ENCODE results near the gene ERMARD.
"Not testable (repeated sequence)": the region's sequence is repeated elsewhere in the genome, so short reads cannot be mapped to it uniquely, and the experiment has no call there.

Gene ERMARD

DNA sequence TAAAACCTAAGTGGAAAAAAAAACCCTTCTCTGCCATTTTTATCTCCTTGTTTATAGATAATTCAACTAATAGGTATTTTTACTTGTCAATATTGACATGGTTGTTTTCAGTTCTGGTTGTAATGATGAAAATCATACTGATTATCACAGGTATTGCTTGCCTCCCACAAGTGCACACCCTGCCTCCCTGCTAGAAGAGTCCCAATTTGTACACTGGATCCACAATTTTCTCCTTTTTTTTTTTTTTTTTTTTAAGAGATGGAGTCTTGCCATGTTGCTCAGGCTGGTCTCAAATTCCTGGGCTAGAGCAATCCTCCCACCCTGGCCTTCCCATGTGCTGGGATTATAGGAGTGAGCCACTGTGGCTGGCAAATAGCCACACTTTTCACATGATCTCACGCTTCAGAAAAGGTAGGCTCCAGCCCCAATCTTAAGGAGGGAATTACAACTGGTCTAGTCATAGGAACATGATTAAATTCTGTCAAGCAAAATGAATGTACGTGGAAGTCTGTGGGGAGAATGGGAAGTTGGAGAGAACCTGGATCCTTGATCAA lies 12.4 kb upstream of the ERMARD start:
- DNase-seq: no peak

GRCh38 chr6:169741344-169741743 lies 10.1 kb upstream of the ERMARD start:
- DNase-seq: no peak

DNA sequence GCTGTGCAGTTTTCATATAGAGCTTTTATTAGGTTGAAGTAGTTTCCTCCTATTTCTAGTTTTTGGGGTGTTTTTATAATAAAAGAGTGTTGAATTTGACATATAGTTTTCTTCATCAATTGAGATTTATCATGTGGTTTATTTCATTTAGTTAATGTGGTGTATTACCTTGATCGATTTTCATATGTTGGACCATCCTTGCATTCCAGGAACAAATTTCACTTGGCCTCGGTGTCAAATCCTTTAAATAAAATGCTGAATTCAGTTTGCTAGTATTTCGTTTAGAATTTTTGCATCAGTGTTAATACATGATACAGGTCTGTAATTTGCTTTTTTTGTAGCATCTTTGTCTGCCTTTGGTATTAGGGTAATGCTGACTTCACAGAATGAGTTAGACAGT lies 6.0 kb upstream of the ERMARD start:
- no peak for DNase-seq

- no peak for DNase-seq
These were observed 4.9 kb upstream of the ERMARD start for GRCh38 chr6:169746556-169746955.

DNA sequence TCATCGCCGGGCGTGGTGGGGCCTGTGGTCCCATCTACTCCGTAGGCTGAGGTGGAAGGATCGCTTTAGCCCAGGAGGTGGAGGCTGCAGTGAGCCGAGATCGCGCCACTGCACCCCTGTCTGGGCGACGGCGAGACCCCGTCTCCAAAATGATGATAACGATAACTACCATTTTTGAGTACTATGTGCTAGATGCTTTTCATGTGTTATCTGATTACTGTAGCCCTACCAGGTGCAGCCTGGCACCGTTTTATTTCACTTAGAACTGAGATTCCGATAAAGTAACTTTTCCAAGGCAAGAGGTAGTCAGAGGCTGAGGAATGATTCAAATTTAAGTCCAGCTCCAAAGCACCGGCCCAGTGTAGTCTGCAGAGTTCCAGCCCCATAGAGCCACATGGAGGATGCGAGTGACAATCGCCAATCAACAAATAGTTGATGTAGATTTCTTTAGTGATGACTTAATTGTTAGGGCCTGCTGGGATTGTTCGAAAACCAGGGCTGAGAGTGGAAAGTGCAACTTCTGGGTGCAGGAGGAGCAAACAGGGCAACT lies 727 bp downstream of the ERMARD start:
- no peak for DNase-seq

DNA sequence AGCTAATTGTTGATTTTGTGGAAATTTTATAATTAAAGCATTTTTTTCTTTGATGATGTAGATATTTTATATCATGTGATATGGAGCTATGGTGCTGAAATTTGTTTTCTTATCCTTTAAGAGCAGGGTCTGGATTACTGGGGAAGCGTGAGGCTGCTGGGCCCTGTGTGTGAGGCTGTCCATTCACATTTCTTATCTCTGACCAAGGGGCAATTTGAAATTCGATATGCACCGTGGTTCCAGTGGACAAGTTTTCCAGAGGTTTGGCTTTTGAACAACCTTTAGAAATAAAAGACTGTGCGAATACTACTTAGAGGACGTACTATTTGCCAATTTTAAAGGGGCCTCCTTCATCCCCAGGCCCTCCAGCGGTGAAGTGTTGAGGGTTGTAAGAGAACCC lies 3.7 kb downstream of the ERMARD start:
- no peak for DNase-seq

DNA sequence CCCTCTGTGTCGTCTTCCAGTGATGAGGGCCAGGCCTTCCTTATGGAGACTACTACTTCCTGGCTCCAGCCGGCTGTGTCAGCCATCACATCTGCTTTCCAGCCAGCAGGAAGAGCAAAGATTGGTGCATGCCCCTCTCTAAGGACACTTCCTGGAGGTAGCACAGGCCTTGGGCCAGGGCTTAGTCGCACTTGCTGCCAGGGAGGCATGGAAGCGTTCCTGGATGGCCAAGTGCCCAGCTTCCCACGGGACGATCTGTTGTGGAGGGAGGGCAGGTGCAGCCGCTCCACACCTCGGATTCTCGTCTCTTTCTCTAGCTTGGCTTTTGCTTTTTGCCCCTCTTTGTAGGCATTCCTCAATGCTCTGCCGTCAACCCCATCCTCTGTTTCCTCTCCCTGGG lies 11.9 kb downstream of the ERMARD start:
- no peak for DNase-seq

DNA sequence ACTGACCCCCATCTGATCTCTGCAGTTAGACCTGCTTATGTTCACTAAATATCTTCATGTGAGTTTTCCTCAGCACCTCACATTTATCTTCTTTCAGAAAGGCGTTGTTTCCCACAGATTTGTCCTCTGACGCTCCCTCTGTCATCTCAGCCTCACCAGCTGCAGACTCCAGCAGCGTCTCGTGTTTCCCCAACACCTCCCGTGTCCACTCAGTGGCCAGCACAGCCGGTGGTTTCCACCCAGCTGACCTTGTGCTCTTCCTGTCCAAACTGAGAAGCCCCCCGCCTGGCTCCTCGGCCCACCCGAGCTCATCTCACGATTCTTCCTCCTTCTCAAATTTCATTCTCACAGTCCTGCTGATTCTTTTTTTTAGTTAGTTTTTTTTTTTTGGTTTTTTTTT lies 12.5 kb downstream of the ERMARD start:
- no peak for DNase-seq

GRCh38 chr6:169765789-169766188 lies 14.4 kb downstream of the ERMARD start:
- not testable (repeated sequence) for DNase-seq

DNA sequence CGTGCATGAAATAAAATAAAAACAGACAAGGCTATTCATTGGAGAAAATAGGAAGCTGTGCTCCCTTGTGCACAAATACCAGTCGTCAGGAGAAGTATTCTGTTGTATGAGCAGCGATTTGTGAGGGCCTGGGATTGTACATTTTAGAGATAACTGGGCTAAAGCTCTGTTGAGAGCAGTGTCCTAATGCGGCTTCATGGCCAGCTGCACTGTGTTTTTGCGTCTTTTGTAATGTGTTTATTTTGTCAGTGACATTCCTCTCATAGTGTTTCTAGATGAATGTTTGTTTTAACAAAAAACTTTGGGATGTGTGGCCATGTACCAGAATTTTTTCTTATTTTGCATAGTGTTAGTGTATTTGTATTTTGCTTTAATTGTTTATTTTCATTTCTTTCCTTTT lies 14.8 kb downstream of the ERMARD start:
- no peak for DNase-seq

GRCh38 chr6:169766921-169767736 lies 15.7 kb downstream of the ERMARD start:
- no peak for DNase-seq

- DNase-seq: no peak
These were observed 22.9 kb downstream of the ERMARD start for GRCh38 chr6:169774347-169774746.

GRCh38 chr6:169775321-169775720 lies 23.9 kb downstream of the ERMARD start:
- DNase-seq: no peak

- no peak for DNase-seq
These were observed 25.0 kb downstream of the ERMARD start for GRCh38 chr6:169776379-169776778.

DNA sequence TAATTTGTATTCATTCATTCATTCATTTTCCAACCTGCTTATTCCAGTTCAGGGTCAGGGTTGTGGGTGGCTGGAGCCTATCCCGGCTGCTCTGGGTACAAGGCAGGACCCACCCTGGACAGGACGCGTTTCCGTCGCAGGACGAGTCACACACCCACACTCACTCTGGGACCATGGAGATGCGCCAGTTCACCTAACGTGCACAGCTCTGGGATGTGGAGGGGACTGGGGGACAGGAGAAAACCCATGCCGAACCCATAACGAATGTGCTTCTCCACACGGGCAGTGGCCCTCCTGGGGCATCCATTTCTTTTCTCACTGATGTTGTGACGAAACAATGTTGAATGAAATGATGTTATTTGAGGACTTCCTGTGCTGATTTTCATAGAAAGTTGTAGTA lies 26.5 kb downstream of the ERMARD start:
- DNase-seq: no peak

GRCh38 chr6:169778646-169779045 lies 27.2 kb downstream of the ERMARD start:
- no peak for DNase-seq

DNA sequence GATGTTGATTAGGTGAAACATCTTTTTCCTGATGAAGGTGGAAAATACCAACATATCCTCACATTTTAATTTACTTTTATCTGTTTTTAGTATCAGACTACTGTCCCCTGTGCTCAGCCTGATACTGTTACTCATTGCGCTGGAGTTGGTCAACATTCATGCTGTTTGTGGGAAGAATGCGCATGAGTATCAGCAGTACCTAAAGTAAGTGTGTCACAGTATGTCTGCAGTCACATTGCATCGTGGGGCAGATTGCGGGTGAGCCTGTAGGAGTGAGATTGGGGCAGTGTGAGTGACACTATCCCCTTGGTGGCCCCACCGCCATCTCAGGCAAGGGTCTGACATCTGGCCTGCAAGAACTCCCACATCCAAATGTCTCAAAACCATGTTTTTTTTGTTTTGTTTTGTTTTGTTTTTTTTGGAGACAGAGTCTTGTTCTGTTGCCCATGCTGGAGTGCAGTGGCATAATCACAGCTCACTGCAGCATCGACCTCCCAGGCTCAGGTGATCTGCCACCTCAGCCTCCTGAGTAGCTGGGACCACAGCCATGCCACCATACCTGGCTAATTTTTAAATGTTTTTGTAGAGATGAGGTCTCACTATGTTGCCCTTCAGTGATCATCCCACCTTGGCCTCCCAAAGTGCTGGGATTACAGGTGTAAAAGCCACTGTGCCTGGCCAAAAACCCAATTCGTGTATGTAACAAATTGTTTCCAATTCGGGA lies 27.8 kb downstream of the ERMARD start:
- DNase-seq: no peak

GRCh38 chr6:169779896-169780295 lies 28.5 kb downstream of the ERMARD start:
- DNase-seq: no peak

DNA sequence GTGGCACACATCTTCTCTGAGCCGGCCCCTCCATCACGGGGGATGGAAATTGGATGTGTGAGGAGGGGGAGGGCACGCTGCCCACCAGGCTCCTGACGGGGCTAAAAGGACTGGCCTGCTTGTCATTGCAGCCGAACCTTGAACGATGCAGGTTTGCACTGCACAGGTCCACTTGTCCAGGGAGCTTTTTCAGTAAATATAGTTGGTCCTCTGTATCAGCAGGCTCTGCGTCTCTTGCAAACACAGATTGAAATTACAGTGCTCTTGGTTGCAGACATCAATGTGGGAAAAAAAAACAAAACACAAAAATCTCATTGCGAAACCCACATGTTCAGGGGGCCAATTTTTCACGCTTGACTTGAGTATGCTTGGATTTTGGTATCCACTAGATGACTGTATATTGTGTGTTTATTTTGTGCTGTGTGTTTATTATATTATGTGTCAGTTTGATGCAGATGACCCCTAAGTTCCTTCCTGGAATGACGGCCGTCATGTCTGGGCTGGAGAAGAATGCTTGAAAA lies 29.2 kb downstream of the ERMARD start:
- no peak for DNase-seq

DNA sequence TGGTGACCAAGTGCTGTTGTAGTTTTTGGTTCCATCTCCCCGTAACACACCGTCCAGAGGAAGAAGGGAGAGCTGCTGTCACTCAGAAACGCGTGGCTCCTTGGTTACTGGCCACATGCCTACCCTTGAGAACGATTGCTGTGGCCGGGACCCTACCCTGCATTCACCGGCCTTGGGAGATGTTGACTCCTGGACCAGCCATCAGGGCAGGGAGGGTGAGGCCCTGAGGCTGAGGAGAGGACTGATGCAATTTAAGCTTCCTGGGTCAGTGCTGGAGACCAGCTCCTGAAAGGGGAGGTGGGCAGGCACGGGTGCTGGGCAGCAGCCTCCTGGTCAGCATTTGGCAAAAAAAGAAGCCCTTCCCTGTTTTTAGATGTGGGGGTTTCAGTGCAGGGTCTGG lies 31.5 kb downstream of the ERMARD start:
- no peak for DNase-seq

GRCh38 chr6:169783401-169783800 lies 32.0 kb downstream of the ERMARD start:
- no peak for DNase-seq

DNA sequence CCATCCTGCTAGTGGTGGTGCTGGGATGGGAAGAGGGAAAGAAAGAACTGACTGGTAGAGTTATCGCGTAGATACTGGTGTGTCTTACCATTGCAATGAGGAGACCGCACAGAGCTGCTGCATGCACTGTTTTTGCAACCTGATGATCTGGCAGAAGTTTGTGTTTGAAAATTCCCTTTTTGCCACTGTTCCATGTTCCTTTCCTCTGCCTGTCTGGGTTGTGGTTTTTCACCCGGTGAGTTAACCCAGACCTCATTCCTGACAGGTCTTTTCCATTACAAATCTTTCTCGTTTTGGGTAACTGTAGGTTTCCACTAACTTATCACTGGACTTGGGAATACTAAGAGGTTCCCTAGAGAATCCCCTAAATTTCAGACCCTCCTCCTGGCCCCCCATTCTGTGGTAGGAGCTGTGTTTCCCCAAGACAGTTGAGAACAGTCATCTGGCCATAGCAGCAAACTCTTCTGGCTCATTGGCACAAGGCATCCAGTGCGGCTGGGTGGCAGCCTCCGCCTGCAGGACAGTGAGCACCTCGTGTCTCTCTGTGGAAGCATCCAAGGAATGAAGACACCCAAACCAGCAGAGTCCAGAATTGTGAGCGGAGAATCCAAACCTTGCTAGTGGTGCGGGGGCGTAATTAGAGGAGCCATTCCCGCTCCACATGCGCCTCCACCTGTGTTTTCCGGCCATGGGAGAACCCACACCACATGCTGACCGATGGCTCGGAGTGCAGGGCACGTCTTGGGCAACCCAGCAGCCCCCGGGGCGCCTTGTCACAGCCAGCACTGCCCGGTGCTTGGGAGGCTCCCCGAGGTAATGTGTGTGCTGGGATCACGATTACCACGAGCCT lies 32.8 kb downstream of the ERMARD start:
- no peak for DNase-seq
